ENCODE measurements around the gene ARHGEF10L. TPM values are rescaled to one million over a fixed set of nuclear protein-coding genes. Genes with fewer than 3 reads are reported as not detected.

The ARHGEF10L gene
- total RNA-seq, 1 donor from 2014 or later: 33.1 TPM

- Mint-ChIP-seq H3K36me3 (peaks cover 4% of the 10 kb centered on the region), H3K4me1 (no peaks in the 10 kb centered on the region), H3K9me3 (no peaks in the 10 kb centered on the region), H3K27me3 (ENCODE audit: low read depth) (no peaks in the 10 kb centered on the region), H3K4me3 (no peak overlapping the region), H3K27ac (no peak overlapping the region)
- DNase-seq (ENCODE audit: low spot score in 2 of 2, unreplicated experiment in 2 of 2): no peak
- no peak for TF ChIP-seq CTCF (IDR thresholded peaks at IDR 0.05; ENCODE audit: unreplicated experiment)
Observed at GRCh38 chr1:17630986-17631385, 91.5 kb downstream of the ARHGEF10L start.

GRCh38 chr1:17631410-17631809 is 91.9 kb downstream of the ARHGEF10L start:
- no peaks in the 10 kb centered on the region for H3K9me3 Mint-ChIP-seq
- DNase-seq (ENCODE audit: low spot score in 2 of 2, unreplicated experiment in 2 of 2): no peak
- no peak overlapping the region for H3K27ac Mint-ChIP-seq
- no peaks in the 10 kb centered on the region for H3K27me3 Mint-ChIP-seq (ENCODE audit: low read depth)
- no peak for TF ChIP-seq CTCF (IDR thresholded peaks at IDR 0.05; ENCODE audit: unreplicated experiment)
- H3K36me3 Mint-ChIP-seq: peaks cover 8% of the 10 kb centered on the region
- H3K4me1 Mint-ChIP-seq: no peaks in the 10 kb centered on the region
- H3K4me3 Mint-ChIP-seq: no peak overlapping the region

DNA sequence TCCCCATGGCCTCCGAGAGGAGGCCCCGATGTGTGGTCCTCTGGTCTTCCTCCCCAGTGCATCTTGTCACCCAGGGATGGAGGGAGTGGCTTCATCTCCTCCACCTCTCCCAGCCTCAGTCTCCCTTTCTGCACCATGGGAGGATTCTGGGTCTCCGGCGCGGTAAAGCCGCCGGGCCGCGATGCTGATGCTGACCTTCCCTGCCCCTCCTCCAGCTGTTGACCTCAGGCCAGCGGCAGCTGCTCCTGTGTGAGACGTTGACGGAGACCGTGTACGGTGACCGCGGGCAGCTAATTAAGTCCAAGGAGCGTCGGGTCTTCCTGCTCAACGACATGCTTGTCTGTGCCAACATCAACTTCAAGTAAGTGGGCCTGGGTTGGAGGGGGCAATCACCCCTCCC is 92.6 kb downstream of the ARHGEF10L start:
- no peak for TF ChIP-seq CTCF (IDR thresholded peaks at IDR 0.05; ENCODE audit: unreplicated experiment)
- H3K36me3 Mint-ChIP-seq: peaks cover 15% of the 10 kb centered on the region
- H3K27me3 Mint-ChIP-seq (ENCODE audit: low read depth): no peaks in the 10 kb centered on the region
- no peaks in the 10 kb centered on the region for H3K4me1 Mint-ChIP-seq
- no peak overlapping the region for H3K27ac Mint-ChIP-seq
- no peak overlapping the region for H3K4me3 Mint-ChIP-seq
- H3K9me3 Mint-ChIP-seq: no peaks in the 10 kb centered on the region
- no peak for DNase-seq (ENCODE audit: low spot score in 2 of 2, unreplicated experiment in 2 of 2)

DNA sequence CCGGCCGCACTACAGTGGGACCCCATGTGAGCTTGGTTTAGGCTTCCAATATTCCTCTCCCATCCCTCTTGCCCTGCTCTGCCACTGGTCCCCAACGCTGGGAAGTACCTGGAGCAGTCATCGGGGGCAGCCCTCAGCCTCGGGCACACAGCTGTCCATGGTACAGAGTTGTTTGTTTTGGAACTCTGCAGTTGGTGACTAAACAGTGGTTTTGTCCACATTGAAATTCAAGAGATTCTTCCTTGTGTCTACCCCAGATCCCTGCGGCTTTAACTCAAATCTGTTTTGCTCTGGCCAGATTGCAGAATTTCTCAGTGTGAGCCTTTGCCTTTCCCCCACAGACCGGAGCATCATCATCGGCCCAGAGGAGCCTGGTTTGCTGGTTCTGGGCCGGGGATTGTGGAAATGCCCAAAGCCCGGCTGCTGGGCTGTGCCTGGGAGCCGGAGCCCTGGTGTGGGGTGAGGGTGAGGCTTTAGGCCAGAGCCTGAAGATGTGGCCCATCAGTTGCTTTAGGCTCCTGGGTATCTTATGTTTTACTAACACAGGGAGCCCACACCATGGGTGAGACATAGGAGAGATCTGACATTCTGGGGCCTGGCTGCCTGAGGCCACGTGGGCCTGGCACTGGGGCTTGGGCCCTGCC is 93.2 kb downstream of the ARHGEF10L start:
- no peak overlapping the region for H3K27ac Mint-ChIP-seq
- H3K9me3 Mint-ChIP-seq: no peaks in the 10 kb centered on the region
- DNase-seq (ENCODE audit: low spot score in 2 of 2, unreplicated experiment in 2 of 2): no peak

DNA sequence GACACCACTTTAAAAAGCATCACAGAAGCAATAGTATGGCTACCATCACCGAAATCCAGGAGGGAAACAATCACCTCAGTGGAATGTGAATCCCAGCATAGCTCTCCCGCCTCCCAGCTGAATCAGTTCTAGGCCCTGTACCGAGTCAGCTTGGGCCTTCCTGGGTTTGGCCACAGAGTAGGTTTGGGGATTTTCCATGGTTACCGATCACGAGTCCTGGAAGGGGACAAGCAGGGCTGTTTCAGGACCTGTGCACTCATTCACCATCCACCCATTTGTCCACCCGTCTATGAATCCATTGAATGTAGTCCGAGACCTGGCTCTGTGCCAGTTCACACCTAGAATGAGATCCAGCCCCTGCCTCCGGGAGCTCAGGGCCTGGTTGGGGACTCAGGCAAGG is 94.2 kb downstream of the ARHGEF10L start:
- no peak for DNase-seq (ENCODE audit: low spot score in 2 of 2, unreplicated experiment in 2 of 2)
- no peak for TF ChIP-seq CTCF (IDR thresholded peaks at IDR 0.05; ENCODE audit: unreplicated experiment)
- H3K27ac Mint-ChIP-seq: no peak overlapping the region
- H3K9me3 Mint-ChIP-seq: no peaks in the 10 kb centered on the region
- no peak overlapping the region for H3K4me3 Mint-ChIP-seq
- H3K4me1 Mint-ChIP-seq: no peaks in the 10 kb centered on the region
- no peaks in the 10 kb centered on the region for H3K27me3 Mint-ChIP-seq (ENCODE audit: low read depth)
- H3K36me3 Mint-ChIP-seq: peaks cover 22% of the 10 kb centered on the region

More for the DNA sequence above, 93.2 kb downstream of the ARHGEF10L start:
- Mint-ChIP-seq H3K4me3 (no peak overlapping the region), H3K36me3 (peaks cover 19% of the 10 kb centered on the region), H3K27me3 (ENCODE audit: low read depth) (no peaks in the 10 kb centered on the region), H3K4me1 (no peaks in the 10 kb centered on the region)
- no peak for TF ChIP-seq CTCF (IDR thresholded peaks at IDR 0.05; ENCODE audit: unreplicated experiment)

DNA sequence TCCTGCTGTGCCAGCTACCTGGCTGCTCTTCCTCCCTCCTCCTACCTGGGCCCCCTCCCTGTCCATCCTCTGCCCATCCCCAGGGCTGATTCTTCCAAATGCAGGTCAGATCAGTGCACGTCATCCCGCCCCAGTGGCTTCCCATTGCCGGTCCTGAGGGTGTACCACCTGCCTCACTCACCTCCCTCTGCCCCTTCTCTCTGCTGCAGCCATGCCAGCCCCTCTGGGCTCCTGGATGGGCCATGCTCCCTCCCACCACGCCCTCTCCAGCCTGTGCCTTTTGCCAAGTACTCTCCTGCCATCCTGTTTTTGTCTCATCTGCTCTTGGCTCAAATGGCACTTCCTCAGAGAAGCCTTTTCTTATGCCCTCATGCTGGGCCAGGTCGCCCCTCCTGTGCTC is 95.8 kb downstream of the ARHGEF10L start:
- no peak overlapping the region for H3K4me3 Mint-ChIP-seq
- no peak for DNase-seq (ENCODE audit: low spot score in 2 of 2, unreplicated experiment in 2 of 2)
- TF ChIP-seq CTCF (IDR thresholded peaks at IDR 0.05; ENCODE audit: unreplicated experiment): no peak
- no peaks in the 10 kb centered on the region for H3K9me3 Mint-ChIP-seq
- H3K27me3 Mint-ChIP-seq (ENCODE audit: low read depth): no peaks in the 10 kb centered on the region
- H3K27ac Mint-ChIP-seq: no peak overlapping the region
- peaks cover 26% of the 10 kb centered on the region for H3K36me3 Mint-ChIP-seq
- H3K4me1 Mint-ChIP-seq: no peaks in the 10 kb centered on the region
